SJSA1 (cell line): ENCODE data around the gene KIF2A. TPM values are rescaled to one million over a fixed set of nuclear protein-coding genes. Genes with fewer than 3 reads are reported as not detected.
"Not testable (repeated sequence)": the region's sequence is repeated elsewhere in the genome, so short reads cannot be mapped to it uniquely, and the experiment has no call there.

Source experiments
- DNase-seq, 2 experiments: peaks; one replicate each; pipeline ENCODE4 v3.0.0-alpha.2; 2015 to 2020; ENCODE audit warnings: low spot score in 2 of 2, low read depth in 1 of 2
- H3K27ac ChIP-seq: fragments of 250-450 bp; sonication (Bioruptor Pico); 2 replicates; pipeline ENCODE4 v1.5.1; 2020; ENCODE audit warnings: mild to moderate bottlenecking, moderate library complexity
- H3K27me3 ChIP-seq: fragments of 250-450 bp; sonication (Bioruptor Pico); replicated peaks from 2 replicates; pipeline ENCODE4 v1.5.1; 2020; ENCODE audit warnings: mild to moderate bottlenecking, moderate library complexity
- H3K36me3 ChIP-seq: fragments of 250-450 bp; sonication (Bioruptor Pico); 2 replicates; pipeline ENCODE4 v1.5.1; 2020; ENCODE audit warnings: mild to moderate bottlenecking
- H3K4me1 ChIP-seq: fragments of 250-450 bp; sonication (Bioruptor Pico); replicated peaks from 2 replicates; pipeline ENCODE4 v1.6.1; 2021; ENCODE audit warnings: mild to moderate bottlenecking
- H3K4me3 ChIP-seq: fragments of 250-450 bp; sonication (Bioruptor Pico); 2 replicates; pipeline ENCODE4 v1.5.1; 2020; ENCODE audit warnings: mild to moderate bottlenecking
- H3K9me3 ChIP-seq: fragments of 250-450 bp; sonication (Bioruptor Pico); replicated peaks from 2 replicates; pipeline ENCODE4 v1.5.1; 2020; ENCODE audit warnings: mild to moderate bottlenecking
- total RNA-seq: library from RNA; depleted of rRNA; stranded (reverse); fragments of >200 nt; shearing (Covaris generic); gene quantifications from 2 replicates; pipeline ENCODE4 v1.2.3, GENCODE V29; 2014

KIF2A gene
- total RNA-seq, 1 experiment from 2014 or later: 63.6 TPM

DNA sequence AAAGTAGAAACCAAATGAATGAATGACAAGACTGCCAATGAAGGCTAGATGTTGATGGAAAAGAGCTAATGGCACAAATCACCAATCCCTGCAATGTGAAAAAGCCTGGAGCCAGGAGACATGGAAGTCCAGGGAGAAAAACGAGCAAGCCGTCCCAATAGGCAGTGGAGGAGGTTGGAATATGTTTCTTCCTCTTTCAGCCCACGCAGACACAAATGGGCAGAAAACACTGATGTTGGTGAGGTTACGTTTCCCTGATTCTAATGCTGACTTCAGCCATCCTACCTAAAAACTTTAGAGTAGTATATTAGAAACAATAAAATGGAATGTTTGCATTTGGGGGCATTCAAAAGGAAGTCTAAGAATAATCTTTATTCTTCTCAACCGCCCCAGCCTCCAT is 23.9 kb upstream of the KIF2A start:
- DNase-seq: no peak
- no peaks in the 10 kb centered on the region for H3K9me3 ChIP-seq
- H3K4me3 ChIP-seq: no peak overlapping the region
- H3K4me1 ChIP-seq: no peaks in the 10 kb centered on the region
- no peak overlapping the region for H3K27ac ChIP-seq
- 0 out of 2 replicates have a peak, but pooled peaks cover 3% of the 10 kb centered on the region for H3K27me3 ChIP-seq
- no peaks in the 10 kb centered on the region for H3K36me3 ChIP-seq

DNA sequence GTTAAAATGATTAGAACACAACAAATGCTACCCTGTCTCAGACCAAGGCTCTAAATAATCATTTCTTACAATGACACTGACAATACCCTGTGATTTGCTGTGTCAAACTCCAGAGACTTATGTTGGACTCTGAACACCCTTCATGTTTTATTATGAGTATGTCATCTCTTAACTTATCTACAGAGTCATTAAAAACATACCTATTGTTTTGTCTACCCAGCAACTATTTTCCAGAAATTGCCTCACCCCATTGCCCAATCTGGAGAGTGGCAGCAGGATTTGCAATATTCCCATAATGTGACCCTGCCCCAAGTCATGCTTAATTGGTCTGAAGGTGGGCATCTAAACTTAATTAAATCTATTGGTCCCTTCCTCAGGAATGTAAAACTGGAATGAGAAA is 23.0 kb upstream of the KIF2A start:
- Histone ChIP-seq H3K27me3 (0 out of 2 replicates have a peak, but pooled peaks cover 3% of the 10 kb centered on the region), H3K27ac (no peak overlapping the region), H3K9me3 (no peaks in the 10 kb centered on the region), H3K4me1 (no peaks in the 10 kb centered on the region), H3K4me3 (no peak overlapping the region), H3K36me3 (no peaks in the 10 kb centered on the region)
- DNase-seq: no peak

- 0 out of 2 replicates have a peak, but pooled peaks cover 3% of the 10 kb centered on the region for H3K27me3 ChIP-seq
- H3K4me1 ChIP-seq: no peaks in the 10 kb centered on the region
- no peak overlapping the region for H3K4me3 ChIP-seq
- H3K9me3 ChIP-seq: no peaks in the 10 kb centered on the region
- no peak for DNase-seq
- no peaks in the 10 kb centered on the region for H3K36me3 ChIP-seq
- no peak overlapping the region for H3K27ac ChIP-seq
Measured at GRCh38 chr5:62283861-62284260, 22.1 kb upstream of the KIF2A start.

DNA sequence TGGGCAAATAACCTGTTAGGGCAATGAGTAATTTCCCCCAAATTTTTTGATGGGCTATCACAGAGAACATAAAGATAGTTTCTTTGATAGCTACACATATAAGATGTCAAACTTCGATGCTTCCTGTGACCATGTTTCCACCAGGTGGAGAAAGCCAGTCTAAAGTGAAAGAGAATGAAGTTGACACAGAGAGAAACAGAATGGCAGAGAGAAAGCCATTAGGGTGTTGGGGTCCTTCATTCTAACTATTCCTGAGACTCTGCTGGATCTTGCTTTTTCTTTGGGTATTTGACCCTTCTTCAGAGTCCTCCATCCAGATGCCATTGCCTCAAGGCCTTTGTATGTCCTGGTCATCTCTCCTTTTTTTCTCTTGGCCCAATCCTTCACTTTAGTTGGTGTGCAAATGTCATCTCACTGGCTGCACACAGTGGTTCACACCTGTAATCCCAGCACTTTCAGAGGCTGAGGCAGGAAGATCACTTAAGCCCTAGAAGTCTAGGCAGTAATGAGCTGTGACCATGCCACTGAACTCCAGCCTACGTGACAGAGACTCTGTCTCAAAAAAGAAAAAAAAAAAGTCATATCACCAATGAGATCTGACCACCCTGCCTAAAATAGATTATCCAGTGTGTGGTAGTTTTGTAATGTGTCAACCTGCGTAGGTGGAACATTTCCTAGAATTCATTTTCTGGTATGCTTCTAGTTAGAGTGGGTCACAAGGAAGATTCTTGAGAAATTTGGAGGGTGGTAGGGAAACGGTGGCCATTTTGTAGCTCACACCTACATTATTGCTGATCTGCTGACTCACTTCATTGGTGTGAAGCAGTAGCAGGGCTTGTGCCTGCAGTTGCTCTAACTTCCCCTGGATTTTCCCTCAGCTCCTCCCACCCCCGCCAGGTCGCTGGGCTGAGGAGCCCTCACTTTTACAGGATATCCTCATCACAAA is 20.8 kb upstream of the KIF2A start:
- Histone ChIP-seq H3K4me3 (no peak overlapping the region), H3K36me3 (no peaks in the 10 kb centered on the region), H3K4me1 (no peaks in the 10 kb centered on the region), H3K9me3 (no peaks in the 10 kb centered on the region), H3K27ac (no peak overlapping the region), H3K27me3 (0 out of 2 replicates have a peak, but pooled peaks cover 3% of the 10 kb centered on the region)
- DNase-seq: no peak

DNA sequence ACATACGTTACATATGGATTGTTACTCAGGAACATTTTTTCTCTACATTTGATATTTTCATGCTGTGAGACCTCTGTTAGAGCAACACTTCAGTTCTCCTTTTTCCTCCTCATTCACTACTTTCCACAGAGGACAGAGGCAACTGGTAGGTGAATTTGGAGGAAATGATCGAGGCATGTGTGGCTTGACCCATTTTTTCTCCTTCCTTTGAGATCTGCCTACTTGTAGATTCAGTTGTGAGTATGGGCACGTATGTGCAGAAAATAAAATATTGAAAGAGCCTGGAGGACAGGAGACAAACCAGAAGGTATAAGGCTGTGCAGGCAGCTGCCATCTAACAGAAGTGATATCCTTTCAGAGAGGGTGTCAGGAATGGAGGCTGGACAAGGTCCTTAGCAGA is 19.2 kb upstream of the KIF2A start:
- Histone ChIP-seq H3K36me3 (no peaks in the 10 kb centered on the region), H3K27ac (no peak overlapping the region), H3K9me3 (no peaks in the 10 kb centered on the region), H3K27me3 (0 out of 2 replicates have a peak, but pooled peaks cover 3% of the 10 kb centered on the region), H3K4me1 (no peaks in the 10 kb centered on the region), H3K4me3 (no peak overlapping the region)
- DNase-seq: no peak

- H3K27me3 ChIP-seq: 0 out of 2 replicates have a peak, but pooled peaks cover 3% of the 10 kb centered on the region
- H3K27ac ChIP-seq: no peak overlapping the region
- no peaks in the 10 kb centered on the region for H3K4me1 ChIP-seq
- no peaks in the 10 kb centered on the region for H3K36me3 ChIP-seq
- H3K4me3 ChIP-seq: no peak overlapping the region
- no peak for DNase-seq
- H3K9me3 ChIP-seq: no peaks in the 10 kb centered on the region
Measured at GRCh38 chr5:62287237-62287636, 18.8 kb upstream of the KIF2A start.

DNA sequence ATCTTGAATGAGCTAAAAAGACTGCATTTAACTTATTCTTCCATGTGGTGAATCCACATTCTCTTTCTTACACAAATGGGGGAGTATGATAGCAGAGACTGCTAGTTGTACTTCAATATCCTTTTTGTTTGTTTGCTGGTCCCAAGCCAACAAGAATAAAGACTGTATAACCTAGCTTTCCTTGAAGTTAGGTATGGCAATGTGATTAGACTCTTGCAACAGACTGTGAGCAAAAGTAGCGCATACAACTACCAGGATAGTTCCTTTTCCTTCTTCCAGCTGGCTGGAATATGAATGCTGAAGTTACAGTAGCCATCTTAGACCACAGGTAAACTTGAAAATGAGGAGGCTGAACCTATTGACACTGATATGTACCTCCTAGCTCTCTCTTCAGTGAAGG is 17.9 kb upstream of the KIF2A start:
- Histone ChIP-seq H3K36me3 (no peaks in the 10 kb centered on the region), H3K4me1 (no peaks in the 10 kb centered on the region), H3K27ac (no peak overlapping the region), H3K27me3 (0 out of 2 replicates have a peak, but pooled peaks cover 3% of the 10 kb centered on the region), H3K9me3 (no peaks in the 10 kb centered on the region), H3K4me3 (no peak overlapping the region)
- no peak for DNase-seq

GRCh38 chr5:62289813-62290212 is 16.2 kb upstream of the KIF2A start:
- Histone ChIP-seq H3K4me3 (no peak overlapping the region), H3K36me3 (no peaks in the 10 kb centered on the region), H3K4me1 (no peaks in the 10 kb centered on the region), H3K9me3 (no peaks in the 10 kb centered on the region), H3K27ac (no peak overlapping the region), H3K27me3 (no peaks in the 10 kb centered on the region)
- no peak for DNase-seq

GRCh38 chr5:62291829-62292228 is 14.2 kb upstream of the KIF2A start:
- not testable (repeated sequence) for H3K9me3 ChIP-seq, H3K36me3 ChIP-seq, H3K27ac ChIP-seq, DNase-seq, H3K4me3 ChIP-seq, H3K4me1 ChIP-seq, H3K27me3 ChIP-seq

DNA sequence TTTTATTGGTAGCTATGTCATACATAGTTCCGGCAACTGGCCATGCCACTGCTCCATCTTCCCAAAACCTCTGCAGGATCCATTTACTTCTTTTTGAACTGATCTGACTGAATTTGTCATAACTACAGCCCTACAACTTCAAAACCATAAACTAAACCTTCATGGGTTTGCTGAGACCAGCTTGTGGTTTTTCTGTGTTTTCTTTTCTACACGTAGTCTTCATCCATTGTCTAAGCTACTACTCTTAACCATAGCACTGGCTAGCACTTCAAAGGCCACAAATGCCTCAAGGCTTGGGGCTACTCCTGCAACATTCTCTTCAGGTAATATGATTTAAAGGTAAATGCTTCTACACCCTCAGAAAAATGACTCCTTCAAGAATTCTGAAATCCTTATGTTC is 9.0 kb upstream of the KIF2A start:
- H3K27ac ChIP-seq: no peak overlapping the region
- no peak for DNase-seq
- no peak overlapping the region for H3K4me3 ChIP-seq
- no peaks in the 10 kb centered on the region for H3K4me1 ChIP-seq
- no peaks in the 10 kb centered on the region for H3K36me3 ChIP-seq
- 0 out of 2 replicates have a peak, but pooled peaks cover 3% of the 10 kb centered on the region for H3K9me3 ChIP-seq
- H3K27me3 ChIP-seq: 0 out of 2 replicates have a peak, but pooled peaks cover 5% of the 10 kb centered on the region

- Histone ChIP-seq H3K36me3 (no peaks in the 10 kb centered on the region), H3K27ac (no peak overlapping the region), H3K4me3 (no peak overlapping the region), H3K27me3 (0 out of 2 replicates have a peak, but pooled peaks cover 5% of the 10 kb centered on the region), H3K4me1 (no peaks in the 10 kb centered on the region), H3K9me3 (0 out of 2 replicates have a peak, but pooled peaks cover 3% of the 10 kb centered on the region)
- DNase-seq: no peak
Measured at GRCh38 chr5:62298118-62298517, 7.9 kb upstream of the KIF2A start.

DNA sequence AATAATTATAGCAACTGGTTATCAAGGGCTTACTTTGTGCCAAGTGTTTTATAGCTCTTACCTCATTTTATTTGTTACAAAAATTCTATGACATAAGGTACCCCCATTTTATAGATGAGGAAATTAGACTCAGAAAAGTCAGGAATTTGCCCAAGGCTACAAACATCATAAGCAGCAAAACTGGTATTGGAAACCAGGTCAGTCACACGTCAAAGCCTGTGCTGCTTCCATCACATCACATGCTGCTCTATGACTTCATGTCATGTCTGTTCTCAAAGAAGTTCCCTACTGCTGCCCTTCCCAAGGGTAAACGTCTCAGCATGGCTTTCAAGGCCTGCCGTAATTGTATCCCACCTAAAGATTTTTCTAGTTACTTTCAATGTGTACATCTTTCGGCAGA is 6.9 kb upstream of the KIF2A start:
- Histone ChIP-seq H3K27me3 (0 out of 2 replicates have a peak, but pooled peaks cover 5% of the 10 kb centered on the region), H3K4me1 (no peaks in the 10 kb centered on the region), H3K27ac (no peak overlapping the region), H3K9me3 (0 out of 2 replicates have a peak, but pooled peaks cover 3% of the 10 kb centered on the region), H3K36me3 (no peaks in the 10 kb centered on the region), H3K4me3 (no peak overlapping the region)
- DNase-seq: no peak

DNA sequence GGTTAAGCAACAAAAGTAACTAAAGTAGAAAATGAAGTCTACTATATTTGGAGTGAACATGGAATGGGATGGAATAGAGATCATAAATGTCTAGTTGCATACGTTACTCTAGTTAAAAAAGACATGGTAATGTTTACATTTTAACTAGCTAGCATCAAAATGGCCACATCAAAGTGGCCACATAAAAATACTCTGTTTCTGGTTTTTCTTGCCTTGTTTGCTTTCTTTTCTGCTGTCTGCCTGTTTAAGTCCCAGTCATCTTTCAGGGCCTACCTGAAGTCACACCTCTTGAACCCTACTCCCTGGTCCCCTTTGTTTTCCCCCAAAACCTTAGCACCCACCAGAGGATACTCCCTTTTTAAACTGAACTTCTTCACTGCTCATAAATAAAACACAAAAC is 6.4 kb upstream of the KIF2A start:
- Histone ChIP-seq H3K4me3 (no peak overlapping the region), H3K27ac (no peak overlapping the region), H3K36me3 (no peaks in the 10 kb centered on the region), H3K27me3 (0 out of 2 replicates have a peak, but pooled peaks cover 5% of the 10 kb centered on the region), H3K4me1 (no peaks in the 10 kb centered on the region), H3K9me3 (0 out of 2 replicates have a peak, but pooled peaks cover 3% of the 10 kb centered on the region)
- no peak for DNase-seq

DNA sequence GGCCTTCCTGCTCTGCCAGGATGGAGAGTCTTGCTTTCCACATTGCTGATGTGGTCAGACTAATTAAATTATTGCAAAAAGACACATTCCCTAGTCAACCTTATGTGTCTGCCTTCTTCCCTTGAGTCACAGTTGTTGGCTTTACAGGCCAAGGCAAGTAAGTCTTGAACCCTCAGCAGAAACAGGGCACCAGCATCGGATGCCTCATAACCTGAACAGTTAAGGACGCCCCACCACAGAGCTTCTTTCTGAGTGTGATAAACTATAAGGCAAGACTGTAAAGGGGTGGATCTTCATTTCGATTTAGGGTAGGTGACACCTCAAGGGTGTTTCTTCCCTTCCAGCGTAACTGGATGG is 670 bp upstream of the KIF2A start:
- no peak for DNase-seq
- H3K36me3 ChIP-seq: peaks cover 17% of the 10 kb centered on the region
- H3K27me3 ChIP-seq: 0 out of 2 replicates have a peak, but pooled peaks cover 2% of the 10 kb centered on the region
- H3K9me3 ChIP-seq: no peaks in the 10 kb centered on the region
- peak overlapping the region; percentile 40 for H3K27ac ChIP-seq
- peak overlapping the region; percentile 89 for H3K4me3 ChIP-seq
- peaks cover 16% of the 10 kb centered on the region for H3K4me1 ChIP-seq
